KMS-11 (cell line): Measurements from ENCODE around the gene ETV7.

ENCODE experiments used
- H2AFZ ChIP-seq: fragments of 200-600 bp; sonication (generic); 2 replicates; pipeline ENCODE4 v1.6.1; 2016; ENCODE audit warnings: antibody characterized with exemption, mixed run types, low read depth
- H3K27ac ChIP-seq: fragments of 200-600 bp; sonication (generic); 2 replicates; pipeline ENCODE4 v1.6.1; 2016; ENCODE audit warnings: mild to moderate bottlenecking, mixed run types
- H3K27me3 ChIP-seq: fragments of 200-600 bp; sonication (generic); 2 replicates; pipeline ENCODE4 v1.6.1; 2017; ENCODE audit warnings: mild to moderate bottlenecking, low read depth, mixed run types, moderate library complexity; ENCODE audit not compliant: insufficient read depth
- H3K36me3 ChIP-seq: fragments of 200-600 bp; sonication (generic); 2 replicates; pipeline ENCODE4 v1.6.1; 2017; ENCODE audit warnings: mild to moderate bottlenecking, mixed run types; ENCODE audit not compliant: insufficient read depth
- H3K4me1 ChIP-seq: fragments of 200-600 bp; sonication (generic); 2 replicates; pipeline ENCODE4 v1.6.1; 2016; ENCODE audit warnings: mild to moderate bottlenecking, low read depth, mixed run types; ENCODE audit not compliant: poor library complexity, severe bottlenecking
- H3K4me2 ChIP-seq: fragments of 200-600 bp; sonication (generic); 2 replicates; pipeline ENCODE4 v1.7.0; 2016; ENCODE audit warnings: mild to moderate bottlenecking, mixed run types
- H3K4me3 ChIP-seq: fragments of 200-600 bp; sonication (generic); IDR thresholded peaks from 2 replicates; pipeline ENCODE4 v1.6.1; 2017; ENCODE audit warnings: low read depth, low read length, mixed read lengths; ENCODE audit not compliant: insufficient read depth
- H3K79me2 ChIP-seq: fragments of 200-600 bp; sonication (generic); 2 replicates; pipeline ENCODE4 v1.6.1; 2016; ENCODE audit warnings: low read depth, mixed run types; ENCODE audit not compliant: insufficient read depth
- H3K9ac ChIP-seq: fragments of 200-600 bp; sonication (generic); 2 replicates; pipeline ENCODE4 v1.6.1; 2016; ENCODE audit warnings: mild to moderate bottlenecking, mixed run types
- H4K20me1 ChIP-seq: fragments of 200-600 bp; sonication (generic); 2 replicates; pipeline ENCODE4 v1.6.1; 2016; ENCODE audit warnings: mild to moderate bottlenecking, mixed run types; ENCODE audit not compliant: insufficient read depth
- TF ChIP-seq, protein P1 (sequence below): fragments of 200-600 bp; sonication (generic); conservative IDR thresholded peaks from 2 replicates; pipeline ENCODE4 v1.6.1; 2017; ENCODE audit warnings: low read depth, mild to moderate bottlenecking, antibody characterized with exemption, low read length, moderate library complexity, mixed read lengths

The ETV7 gene

GRCh38 chr6:36383606-36384005, 3.9 kb downstream of the ETV7 start:
- no peaks in the 10 kb centered on the region for H3K27me3 ChIP-seq
- no peaks in the 10 kb centered on the region for H3K79me2 ChIP-seq
- H3K4me3 ChIP-seq = no peak overlapping the region
- no peaks in the 10 kb centered on the region for H4K20me1 ChIP-seq
- TF ChIP-seq, protein P1, sequence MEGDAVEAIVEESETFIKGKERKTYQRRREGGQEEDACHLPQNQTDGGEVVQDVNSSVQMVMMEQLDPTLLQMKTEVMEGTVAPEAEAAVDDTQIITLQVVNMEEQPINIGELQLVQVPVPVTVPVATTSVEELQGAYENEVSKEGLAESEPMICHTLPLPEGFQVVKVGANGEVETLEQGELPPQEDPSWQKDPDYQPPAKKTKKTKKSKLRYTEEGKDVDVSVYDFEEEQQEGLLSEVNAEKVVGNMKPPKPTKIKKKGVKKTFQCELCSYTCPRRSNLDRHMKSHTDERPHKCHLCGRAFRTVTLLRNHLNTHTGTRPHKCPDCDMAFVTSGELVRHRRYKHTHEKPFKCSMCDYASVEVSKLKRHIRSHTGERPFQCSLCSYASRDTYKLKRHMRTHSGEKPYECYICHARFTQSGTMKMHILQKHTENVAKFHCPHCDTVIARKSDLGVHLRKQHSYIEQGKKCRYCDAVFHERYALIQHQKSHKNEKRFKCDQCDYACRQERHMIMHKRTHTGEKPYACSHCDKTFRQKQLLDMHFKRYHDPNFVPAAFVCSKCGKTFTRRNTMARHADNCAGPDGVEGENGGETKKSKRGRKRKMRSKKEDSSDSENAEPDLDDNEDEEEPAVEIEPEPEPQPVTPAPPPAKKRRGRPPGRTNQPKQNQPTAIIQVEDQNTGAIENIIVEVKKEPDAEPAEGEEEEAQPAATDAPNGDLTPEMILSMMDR = no peak
- H3K4me2 ChIP-seq = no peak overlapping the region
- no peak overlapping the region for H3K27ac ChIP-seq
- no peak overlapping the region for H3K9ac ChIP-seq
- no peaks in the 10 kb centered on the region for H3K4me1 ChIP-seq
- no peak overlapping the region for H2AFZ ChIP-seq
- no peaks in the 10 kb centered on the region for H3K36me3 ChIP-seq

DNA sequence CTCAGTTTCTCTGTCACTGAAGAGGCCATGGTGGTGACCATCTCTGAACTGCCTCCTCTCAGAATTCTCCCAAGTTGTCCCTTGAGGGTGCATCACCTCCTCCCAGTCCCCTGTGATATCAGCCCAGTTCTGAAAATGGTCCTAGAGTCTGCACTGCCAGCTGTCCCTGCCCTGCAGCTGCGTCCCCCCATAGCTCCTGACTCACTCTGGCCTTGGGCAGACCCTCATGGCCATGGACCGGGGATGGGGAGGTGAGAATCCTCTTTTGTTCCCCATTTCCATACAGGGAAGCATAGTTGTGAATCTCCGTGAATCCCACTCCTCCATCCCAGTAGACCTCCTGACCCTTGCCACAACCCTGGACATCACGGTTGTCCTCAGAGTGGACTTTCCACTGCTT, 4.5 kb downstream of the ETV7 start:
- TF ChIP-seq, protein P1 = no peak
- Histone ChIP-seq H3K36me3 (no peaks in the 10 kb centered on the region), H3K4me1 (no peaks in the 10 kb centered on the region), H3K27me3 (no peaks in the 10 kb centered on the region), H3K4me3 (no peak overlapping the region), H3K79me2 (no peaks in the 10 kb centered on the region), H3K27ac (no peak overlapping the region), H2AFZ (no peak overlapping the region), H3K9ac (no peak overlapping the region), H4K20me1 (no peaks in the 10 kb centered on the region), H3K4me2 (no peak overlapping the region)

- Histone ChIP-seq H3K27me3 (no peaks in the 10 kb centered on the region), H3K4me3 (no peak overlapping the region), H3K79me2 (no peaks in the 10 kb centered on the region), H3K4me1 (no peaks in the 10 kb centered on the region), H3K27ac (no peak overlapping the region), H2AFZ (no peak overlapping the region), H3K36me3 (no peaks in the 10 kb centered on the region), H3K9ac (no peak overlapping the region), H3K4me2 (no peak overlapping the region), H4K20me1 (no peaks in the 10 kb centered on the region)
- TF ChIP-seq, protein P1 = no peak
These were observed 5.7 kb downstream of the ETV7 start for GRCh38 chr6:36381502-36382389.

- no peaks in the 10 kb centered on the region for H3K27me3 ChIP-seq
- TF ChIP-seq, protein P1 = no peak
- H4K20me1 ChIP-seq = no peaks in the 10 kb centered on the region
- no peak overlapping the region for H3K27ac ChIP-seq
- no peak overlapping the region for H3K4me3 ChIP-seq
- H3K9ac ChIP-seq = no peak overlapping the region
- no peaks in the 10 kb centered on the region for H3K79me2 ChIP-seq
- H3K4me2 ChIP-seq = no peak overlapping the region
- H3K36me3 ChIP-seq = no peaks in the 10 kb centered on the region
- H2AFZ ChIP-seq = no peak overlapping the region
- H3K4me1 ChIP-seq = no peaks in the 10 kb centered on the region
These were observed 7.3 kb downstream of the ETV7 start for GRCh38 chr6:36380166-36380565.
